ENCODE results near the gene ASPDH.
A peak's percentile ranks its signal among the peaks of the same experiment; 100 is the strongest.
"Not testable (repeated sequence)": the region's sequence is repeated elsewhere in the genome, so short reads cannot be mapped to it uniquely, and the experiment has no call there.

The ASPDH gene

GRCh38 chr19:50476224-50476906 lies 37.3 kb downstream of the ASPDH start, which contains the start of the genes EMC10 and GARIN5A:
EMC10 (plus strand) TSS chr19:50476507; CDS start chr19:50476545, 38 bp downstream.
GARIN5A (minus strand) TSS chr19:50476848; CDS start chr19:50476388, 460 bp downstream.
- peak; percentile 89 to 95 for DNase-seq

DNA sequence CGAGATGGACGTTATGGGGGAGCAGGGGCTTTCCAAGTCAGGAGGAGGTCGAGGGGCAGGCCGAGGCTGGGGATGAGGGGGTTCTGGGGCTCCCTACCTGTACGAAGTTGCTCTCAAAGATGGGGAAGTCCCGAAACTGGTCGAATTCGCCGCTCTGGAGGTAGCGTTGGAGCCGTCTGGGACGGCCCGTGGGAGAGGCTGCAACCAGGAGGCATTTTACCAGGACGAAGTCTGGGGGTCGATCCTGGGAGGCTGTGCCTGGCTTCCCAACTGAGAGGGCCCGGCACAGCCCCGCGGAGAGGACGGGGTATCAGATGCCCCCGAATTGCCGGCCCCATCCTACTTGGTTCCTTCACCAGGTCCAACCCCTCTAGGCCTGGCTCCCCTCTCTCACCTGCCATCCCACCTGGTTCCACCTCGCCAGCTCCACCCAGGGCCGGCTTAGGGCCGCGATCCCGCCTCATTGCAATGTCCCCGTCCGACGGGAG lies 37.9 kb downstream of the ASPDH start:
- DNase-seq, result no peak

DNA sequence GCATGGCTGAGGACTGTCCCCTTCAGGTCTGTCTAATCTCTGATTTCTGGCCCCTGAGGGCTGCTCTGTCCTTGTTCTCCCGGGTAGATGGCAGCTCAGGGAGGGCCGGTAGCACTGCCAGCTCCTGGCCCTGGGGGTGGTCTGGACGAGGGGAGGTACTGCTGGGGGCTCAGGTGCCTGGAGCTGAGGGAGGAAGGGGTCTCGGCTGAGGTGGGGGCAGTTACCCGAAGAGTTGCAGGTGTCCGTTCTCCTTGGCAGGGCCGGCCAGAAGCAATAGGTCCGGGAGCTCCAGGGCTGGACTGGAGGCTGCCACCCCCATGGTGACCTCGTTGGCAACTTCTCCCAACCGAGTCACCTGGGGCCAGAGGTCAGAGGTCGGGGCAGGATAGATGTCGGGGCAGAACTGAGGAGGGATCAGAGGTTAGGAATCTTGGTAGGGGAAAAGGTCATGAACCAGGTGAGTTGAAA lies 38.6 kb downstream of the ASPDH start:
- DNase-seq, result no peak

DNA sequence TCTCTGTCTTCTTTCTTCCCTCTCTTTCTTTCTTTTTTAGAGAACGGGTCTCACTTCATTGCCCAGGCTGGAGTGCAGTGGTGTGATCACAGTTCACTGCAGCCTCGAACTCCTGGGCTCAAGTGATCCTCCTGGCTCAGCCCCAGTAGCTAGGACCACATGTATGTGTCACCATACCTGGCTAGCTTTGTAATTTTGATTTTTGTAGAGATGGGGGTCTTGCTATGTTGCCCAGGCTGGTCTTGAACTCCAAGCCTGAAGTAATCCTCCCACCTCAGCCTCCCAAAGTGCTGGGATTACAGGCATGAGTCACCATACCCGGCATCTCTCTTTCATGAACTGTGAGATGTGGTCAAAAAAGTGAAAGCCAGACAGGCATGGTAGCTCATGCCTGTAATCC lies 40.4 kb downstream of the ASPDH start:
- DNase-seq, result not testable (repeated sequence)

DNA sequence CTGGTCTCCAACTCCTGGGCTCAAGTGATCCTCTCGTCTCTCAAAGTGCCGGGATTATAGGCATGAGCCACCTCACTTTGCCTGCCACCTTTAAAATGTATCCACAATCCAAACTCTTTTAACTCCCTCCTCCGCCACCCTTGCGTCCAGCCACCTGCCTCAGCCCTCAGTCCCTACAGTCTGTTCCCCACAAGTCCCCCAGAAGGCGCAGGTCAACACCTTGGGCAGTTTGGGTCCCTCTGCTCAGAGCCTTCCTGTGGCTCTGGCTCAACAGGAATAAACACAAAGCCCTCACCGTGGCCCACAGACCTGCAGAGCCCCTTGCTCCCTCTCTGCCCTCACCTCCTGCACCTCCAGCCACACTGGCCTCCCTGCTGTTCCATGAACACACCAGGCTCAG lies 44.9 kb downstream of the ASPDH start:
- DNase-seq, result no peak

GRCh38 chr19:50467566-50467965 lies 46.1 kb downstream of the ASPDH start:
- no peak for DNase-seq

- no peak for DNase-seq
These were observed 47.0 kb downstream of the ASPDH start for GRCh38 chr19:50466706-50467039.

GRCh38 chr19:50465986-50466705 lies 47.6 kb downstream of the ASPDH start:
- DNase-seq, result no peak

GRCh38 chr19:50465000-50465399 lies 48.7 kb downstream of the ASPDH start:
- no peak for DNase-seq

- no peak for DNase-seq
These were observed 49.4 kb downstream of the ASPDH start for GRCh38 chr19:50464348-50464747.

DNA sequence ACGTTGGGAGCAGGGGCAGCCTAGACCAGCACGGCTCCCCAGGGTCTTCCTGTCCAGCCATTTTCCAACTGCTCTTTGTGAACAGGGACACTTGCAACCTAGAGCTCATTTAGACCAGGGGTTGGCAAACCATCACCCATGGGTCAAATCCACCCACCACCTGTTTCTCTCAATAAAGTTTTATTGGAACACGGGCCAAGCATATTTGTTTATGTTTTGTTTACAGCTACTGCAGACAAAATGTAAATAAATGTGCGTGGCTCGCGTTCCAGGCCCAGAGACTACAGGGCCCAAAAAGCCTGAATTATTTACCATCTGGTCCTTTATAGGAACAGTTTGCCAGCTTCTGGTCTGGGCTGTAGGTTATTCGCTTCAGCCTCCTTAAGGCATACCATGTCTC lies 50.7 kb downstream of the ASPDH start:
- DNase-seq, result no peak

Data from NCI-H2081 (cell line).